ENCODE measurements around the gene FAT4. TPM values are rescaled to one million over a fixed set of nuclear protein-coding genes. Genes with fewer than 3 reads are reported as not detected.

Gene FAT4
- total RNA-seq, 1 experiment from 2014 or later = 1.3 TPM

- Histone ChIP-seq H3K27me3 (no peaks in the 10 kb centered on the region), H3K4me1 (no peaks in the 10 kb centered on the region), H3K36me3 (no peaks in the 10 kb centered on the region), H3K9me3 (replicated peaks) (no peaks in the 10 kb centered on the region), H3K4me3 (no peak overlapping the region), H3K27ac (no peak overlapping the region)
- DNase-seq = no peak
These were observed 3.3 kb upstream of the FAT4 start for GRCh38 chr4:125311503-125311902.

- Histone ChIP-seq H3K9me3 (replicated peaks) (no peaks in the 10 kb centered on the region), H3K27ac (no peak overlapping the region), H3K4me1 (no peaks in the 10 kb centered on the region), H3K27me3 (no peaks in the 10 kb centered on the region), H3K4me3 (peak overlapping the region; percentile 67), H3K36me3 (no peaks in the 10 kb centered on the region)
- DNase-seq = peak; percentile 57 to 94
These were observed 1.3 kb upstream of the FAT4 start for GRCh38 chr4:125313497-125313896.

- H3K4me3 ChIP-seq = peak overlapping the region; percentile 67
- no peak overlapping the region; the same call in 1 of the 2 replicates for H3K27ac ChIP-seq
- DNase-seq = peak in 1 of 2 experiments; percentile 40
- H3K9me3 ChIP-seq (replicated peaks) = no peaks in the 10 kb centered on the region
- no peaks in the 10 kb centered on the region for H3K36me3 ChIP-seq
- no peaks in the 10 kb centered on the region for H3K4me1 ChIP-seq
- no peaks in the 10 kb centered on the region for H3K27me3 ChIP-seq
These were observed 627 bp upstream of the FAT4 start for GRCh38 chr4:125313989-125314667.

GRCh38 chr4:125315576-125316400, 1.0 kb downstream of the FAT4 start:
- H3K27me3 ChIP-seq = no peaks in the 10 kb centered on the region
- peak overlapping the region; percentile 67 for H3K4me3 ChIP-seq
- no peak overlapping the region; the same call in 1 of the 2 replicates for H3K27ac ChIP-seq
- H3K9me3 ChIP-seq (replicated peaks) = no peaks in the 10 kb centered on the region
- H3K36me3 ChIP-seq = no peaks in the 10 kb centered on the region
- DNase-seq = peak; percentile 56 to 68
- no peaks in the 10 kb centered on the region for H3K4me1 ChIP-seq

- DNase-seq = peak in 1 of 2 experiments; percentile 7
- Histone ChIP-seq H3K9me3 (replicated peaks) (no peaks in the 10 kb centered on the region), H3K27ac (no peak overlapping the region), H3K4me3 (peak overlapping the region; percentile 67), H3K4me1 (no peaks in the 10 kb centered on the region), H3K36me3 (no peaks in the 10 kb centered on the region), H3K27me3 (no peaks in the 10 kb centered on the region)
These were observed 1.6 kb downstream of the FAT4 start for GRCh38 chr4:125316401-125316790.

- Histone ChIP-seq H3K36me3 (no peaks in the 10 kb centered on the region), H3K27ac (no peak overlapping the region), H3K4me3 (no peak overlapping the region), H3K27me3 (no peaks in the 10 kb centered on the region), H3K9me3 (replicated peaks) (no peaks in the 10 kb centered on the region), H3K4me1 (peaks cover 3% of the 10 kb centered on the region; the same call in 1 of the 2 replicates)
- no peak for DNase-seq
These were observed 2.2 kb downstream of the FAT4 start for GRCh38 chr4:125316791-125317524.

- Histone ChIP-seq H3K4me1 (peaks cover 9% of the 10 kb centered on the region; the same call in 1 of the 2 replicates), H3K36me3 (no peaks in the 10 kb centered on the region), H3K27ac (no peak overlapping the region), H3K27me3 (no peaks in the 10 kb centered on the region), H3K4me3 (no peak overlapping the region), H3K9me3 (replicated peaks) (no peaks in the 10 kb centered on the region)
- DNase-seq = no peak
These were observed 2.7 kb downstream of the FAT4 start for GRCh38 chr4:125317525-125317877.

- H3K27ac ChIP-seq = no peak overlapping the region
- no peak for DNase-seq
- no peaks in the 10 kb centered on the region for H3K9me3 ChIP-seq (replicated peaks)
- peaks cover 21% of the 10 kb centered on the region; the same call in 1 of the 2 replicates for H3K4me1 ChIP-seq
- H3K4me3 ChIP-seq = no peak overlapping the region
- H3K27me3 ChIP-seq = no peaks in the 10 kb centered on the region
- no peaks in the 10 kb centered on the region for H3K36me3 ChIP-seq
These were observed 4.6 kb downstream of the FAT4 start for GRCh38 chr4:125319311-125319710.

GRCh38 chr4:125321709-125322365, 7.1 kb downstream of the FAT4 start:
- H3K27me3 ChIP-seq = no peaks in the 10 kb centered on the region
- no peaks in the 10 kb centered on the region for H3K9me3 ChIP-seq (replicated peaks)
- DNase-seq = peak in 1 of 2 experiments; percentile 24
- H3K4me1 ChIP-seq = peaks cover 21% of the 10 kb centered on the region; the same call in 1 of the 2 replicates
- no peaks in the 10 kb centered on the region for H3K36me3 ChIP-seq
- H3K4me3 ChIP-seq = no peak overlapping the region
- peak overlapping the region; percentile 16; the same call in 1 of the 2 replicates for H3K27ac ChIP-seq

- Histone ChIP-seq H3K4me3 (no peak overlapping the region), H3K27me3 (no peaks in the 10 kb centered on the region), H3K27ac (peak overlapping the region; percentile 16; the same call in 1 of the 2 replicates), H3K36me3 (no peaks in the 10 kb centered on the region), H3K9me3 (replicated peaks) (no peaks in the 10 kb centered on the region), H3K4me1 (peaks cover 21% of the 10 kb centered on the region; the same call in 1 of the 2 replicates)
- DNase-seq = peak in 1 of 2 experiments; percentile 35
These were observed 7.6 kb downstream of the FAT4 start for GRCh38 chr4:125322366-125322730.

GRCh38 chr4:125323654-125324053, 8.9 kb downstream of the FAT4 start:
- Histone ChIP-seq H3K36me3 (no peaks in the 10 kb centered on the region), H3K9me3 (replicated peaks) (no peaks in the 10 kb centered on the region), H3K27me3 (no peaks in the 10 kb centered on the region), H3K4me3 (no peak overlapping the region), H3K27ac (no peak overlapping the region), H3K4me1 (peaks cover 21% of the 10 kb centered on the region; the same call in 1 of the 2 replicates)
- DNase-seq = peak in 1 of 2 experiments; percentile 38

- H3K27me3 ChIP-seq = no peaks in the 10 kb centered on the region
- no peak overlapping the region for H3K4me3 ChIP-seq
- H3K4me1 ChIP-seq = peaks cover 21% of the 10 kb centered on the region; the same call in 1 of the 2 replicates
- H3K9me3 ChIP-seq (replicated peaks) = no peaks in the 10 kb centered on the region
- no peaks in the 10 kb centered on the region for H3K36me3 ChIP-seq
- no peak overlapping the region for H3K27ac ChIP-seq
- DNase-seq = no peak
These were observed 11.0 kb downstream of the FAT4 start for GRCh38 chr4:125325733-125326132.

- Histone ChIP-seq H3K9me3 (replicated peaks) (no peaks in the 10 kb centered on the region), H3K36me3 (no peaks in the 10 kb centered on the region), H3K27me3 (no peaks in the 10 kb centered on the region), H3K4me1 (no peaks in the 10 kb centered on the region), H3K4me3 (no peak overlapping the region), H3K27ac (no peak overlapping the region)
- DNase-seq = no peak
These were observed 16.4 kb downstream of the FAT4 start for GRCh38 chr4:125331116-125331515.

- no peaks in the 10 kb centered on the region for H3K9me3 ChIP-seq (replicated peaks)
- H3K36me3 ChIP-seq = no peaks in the 10 kb centered on the region; the same call in 1 of the 2 replicates
- no peak overlapping the region for H3K27ac ChIP-seq
- H3K27me3 ChIP-seq = no peaks in the 10 kb centered on the region
- H3K4me1 ChIP-seq = no peaks in the 10 kb centered on the region
- H3K4me3 ChIP-seq = no peak overlapping the region
- no peak for DNase-seq
These were observed 20.2 kb downstream of the FAT4 start for GRCh38 chr4:125334926-125335325.
